Trophoblast cell (in vitro differentiated cells and primary cell): ENCODE data around the gene SNTN.

Experiments
- DNase-seq, 2 donors: peaks; one replicate each; pipeline ENCODE4 v3.0.0-alpha.2; 2016
- H2AFZ ChIP-seq: 2 replicates; pipeline ENCODE4 v1.6.1; 2013; ENCODE audit warnings: low read length, moderate library complexity, mild to moderate bottlenecking; ENCODE audit not compliant: insufficient read depth, poor library complexity
- H2AK5ac ChIP-seq: 2 replicates; pipeline ENCODE4 v1.6.1; 2013; ENCODE audit warnings: mild to moderate bottlenecking, low read length
- H2BK120ac ChIP-seq: 2 replicates; pipeline ENCODE4 v1.6.1; 2013; ENCODE audit warnings: low read length, mild to moderate bottlenecking, moderate library complexity; ENCODE audit not compliant: insufficient read depth, poor library complexity
- H2BK12ac ChIP-seq: 2 replicates; pipeline ENCODE4 v1.6.1; 2013; ENCODE audit warnings: mild to moderate bottlenecking, low read length, moderate library complexity
- H2BK5ac ChIP-seq: 2 replicates; pipeline ENCODE4 v1.6.1; 2013; ENCODE audit warnings: low read length, low read depth, moderate library complexity, mild to moderate bottlenecking; ENCODE audit not compliant: poor library complexity
- H3K14ac ChIP-seq: 2 replicates; pipeline ENCODE4 v1.6.1; 2013; ENCODE audit warnings: mild to moderate bottlenecking, low read length
- H3K18ac ChIP-seq: 2 replicates; pipeline ENCODE4 v1.6.1; 2013; ENCODE audit warnings: mild to moderate bottlenecking, low read length
- H3K23ac ChIP-seq: 2 replicates; pipeline ENCODE4 v1.6.1; 2013; ENCODE audit warnings: low read length
- H3K27ac ChIP-seq: 2 replicates; pipeline ENCODE4 v1.5.1; 2013; ENCODE audit warnings: low read depth, mild to moderate bottlenecking, inconsistent platforms, low read length, moderate library complexity
- H3K27me3 ChIP-seq: 2 replicates; pipeline ENCODE4 v1.6.1; 2013; ENCODE audit warnings: inconsistent platforms, mild to moderate bottlenecking, low read length, moderate library complexity; ENCODE audit not compliant: insufficient read depth
- H3K36me3 ChIP-seq, 2 experiments: 1 replicate in 1 of 2; 2 replicates in 1 of 2; pipeline ENCODE4 v1.6.1; 2013; ENCODE audit warnings: low read length in 2 of 2, mild to moderate bottlenecking in 2 of 2, moderate library complexity in 1 of 2; ENCODE audit not compliant: insufficient read depth in 2 of 2, control insufficient read depth in 1 of 2
- H3K4ac ChIP-seq: 2 replicates; pipeline ENCODE4 v1.6.1; 2013; ENCODE audit warnings: low read depth, mild to moderate bottlenecking, low read length, moderate library complexity
- H3K4me1 ChIP-seq, 2 experiments: 1 replicate in 1 of 2; 2 replicates in 1 of 2; pipeline ENCODE4 v1.6.1; 2013; ENCODE audit warnings: low read length in 2 of 2, mild to moderate bottlenecking in 2 of 2, moderate library complexity in 1 of 2; ENCODE audit not compliant: insufficient read depth in 2 of 2, control insufficient read depth in 1 of 2
- H3K4me2 ChIP-seq: 2 replicates; pipeline ENCODE4 v1.6.1; 2013; ENCODE audit warnings: inconsistent platforms, mild to moderate bottlenecking, low read length, moderate library complexity
- H3K4me3 ChIP-seq: 2 replicates; pipeline ENCODE4 v1.5.1; 2013; ENCODE audit warnings: mild to moderate bottlenecking, low read depth, low read length, inconsistent platforms
- H3K79me1 ChIP-seq: one replicate; pipeline ENCODE4 v1.6.1; 2013; ENCODE audit warnings: low read length
- H3K79me2 ChIP-seq: 2 replicates; pipeline ENCODE4 v1.6.1; 2013; ENCODE audit warnings: low read length, mild to moderate bottlenecking; ENCODE audit not compliant: control insufficient read depth, insufficient read depth, poor library complexity
- H3K9ac ChIP-seq: 2 replicates; pipeline ENCODE4 v1.6.1; 2013; ENCODE audit warnings: mild to moderate bottlenecking, low read length
- H3K9me3 ChIP-seq: 2 replicates; pipeline ENCODE4 v1.6.1; 2013; ENCODE audit warnings: low read depth, mild to moderate bottlenecking, control low read depth, inconsistent platforms, low read length; ENCODE audit not compliant: insufficient read depth
- H4K12ac ChIP-seq: 2 replicates; pipeline ENCODE4 v1.6.1; 2013; ENCODE audit warnings: low read depth, mild to moderate bottlenecking, low read length, moderate library complexity
- H4K8ac ChIP-seq: 2 replicates; pipeline ENCODE4 v1.6.1; 2013; ENCODE audit warnings: low read depth, mild to moderate bottlenecking, low read length, moderate library complexity
- H4K91ac ChIP-seq: one replicate; pipeline ENCODE4 v1.6.1; 2013; ENCODE audit warnings: low read depth, mild to moderate bottlenecking, low read length, moderate library complexity
- WGBS: extraction: QIAGEN DNeasy Blood & Tissue Kit; methylation state at CpG from one replicate; pipeline ENCODE4 v1.1.7; 2013; ENCODE audit warnings: missing lambda C conversion rate; ENCODE audit not compliant: insufficient read length, insufficient coverage; ENCODE audit errors: extremely low coverage; 5-methylcytosine and 5-hydroxymethylcytosine counted together

SNTN gene

DNA sequence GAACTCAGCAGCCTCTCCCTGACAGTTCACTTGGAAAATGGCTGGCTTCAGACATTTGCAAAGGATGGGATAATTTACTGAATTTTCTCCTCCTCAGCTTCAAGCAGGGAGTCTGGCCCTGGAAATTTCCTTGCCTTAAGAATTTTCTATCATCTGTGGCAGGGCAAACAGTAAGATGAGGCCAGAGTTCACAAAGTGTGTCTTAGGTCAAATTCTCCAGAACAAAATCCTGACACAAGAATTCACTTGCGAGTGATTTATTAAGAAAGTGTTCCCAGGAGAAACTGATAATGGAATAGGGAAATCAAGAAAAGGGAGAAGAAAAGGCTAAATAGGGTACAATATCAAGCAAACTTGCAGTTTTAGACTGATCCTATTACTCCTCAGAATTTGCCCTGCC is 55.3 kb downstream of the SNTN start:
- Histone ChIP-seq H3K23ac (no peak overlapping the region), H3K9ac (no peak overlapping the region), H4K12ac (no peak overlapping the region), H3K79me1 (no peaks in the 10 kb centered on the region), H3K4me3 (no peak overlapping the region), H3K4me2 (no peak overlapping the region), H3K4ac (no peak overlapping the region), H2AFZ (no peak overlapping the region), H2AK5ac (no peak overlapping the region), H4K8ac (no peak overlapping the region), H3K4me1 (peaks cover 3 to 6% of the 10 kb centered on the region in 2 experiments), H2BK120ac (no peak overlapping the region), H3K79me2 (no peaks in the 10 kb centered on the region), H3K9me3 (no peaks in the 10 kb centered on the region), H2BK12ac (no peak overlapping the region), H2BK5ac (no peak overlapping the region), H3K27me3 (no peaks in the 10 kb centered on the region), H3K27ac (no peak overlapping the region), H4K91ac (no peak overlapping the region), H3K14ac (no peak overlapping the region), H3K36me3 (no peaks in the 10 kb centered on the region), H3K18ac (no peak overlapping the region)
- no CpG with 5 or more reads among the region's 1 CpG for WGBS
- DNase-seq: no peak

DNA sequence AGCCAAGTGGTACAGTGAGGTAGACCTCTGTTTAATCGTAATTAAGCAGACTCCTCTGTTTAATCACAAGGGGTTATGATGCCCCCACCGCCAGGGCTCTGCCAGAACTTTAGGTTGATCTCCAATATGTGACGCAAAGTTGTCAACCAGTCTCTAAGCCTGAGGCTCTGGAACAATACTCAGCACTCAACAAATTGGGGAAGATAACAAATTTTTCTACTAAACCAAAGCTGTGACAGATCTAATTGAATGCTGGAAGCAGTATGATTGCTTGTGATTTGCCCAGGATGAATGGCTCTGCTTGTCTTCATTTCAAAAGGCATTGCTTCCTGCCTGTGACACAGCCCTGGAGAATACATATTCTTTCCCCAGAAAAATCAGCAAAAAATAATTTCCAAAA is 57.1 kb downstream of the SNTN start:
- no peak overlapping the region for H3K4me2 ChIP-seq
- no peaks in the 10 kb centered on the region for H3K9me3 ChIP-seq
- H2AFZ ChIP-seq: no peak overlapping the region
- H3K79me1 ChIP-seq: no peaks in the 10 kb centered on the region
- H3K9ac ChIP-seq: no peak overlapping the region
- no CpG with 5 or more reads among the region's 3 CpGs for WGBS
- H3K23ac ChIP-seq: no peak overlapping the region
- H3K27me3 ChIP-seq: no peaks in the 10 kb centered on the region
- H4K91ac ChIP-seq: no peak overlapping the region
- H3K79me2 ChIP-seq: no peaks in the 10 kb centered on the region
- no peak overlapping the region for H2BK120ac ChIP-seq
- H3K4me1 ChIP-seq: peaks cover 3 to 6% of the 10 kb centered on the region in 2 experiments
- DNase-seq: no peak
- no peak overlapping the region for H3K18ac ChIP-seq
- H4K8ac ChIP-seq: no peak overlapping the region
- no peak overlapping the region for H3K27ac ChIP-seq
- no peak overlapping the region for H3K4me3 ChIP-seq
- no peaks in the 10 kb centered on the region for H3K36me3 ChIP-seq
- no peak overlapping the region for H2BK12ac ChIP-seq
- no peak overlapping the region for H2AK5ac ChIP-seq
- no peak overlapping the region for H4K12ac ChIP-seq
- H3K4ac ChIP-seq: no peak overlapping the region
- H3K14ac ChIP-seq: no peak overlapping the region
- H2BK5ac ChIP-seq: no peak overlapping the region
